NCI-H526 treated with DMSO at 0.1 percent for 48 hours (cell line): Measurements from ENCODE around the gene TEF.

Experiments used
- DNase-seq: peaks from one replicate; lab custom pipeline; 2025; lab: John Stamatoyannopoulos, UW

Gene TEF

DNA sequence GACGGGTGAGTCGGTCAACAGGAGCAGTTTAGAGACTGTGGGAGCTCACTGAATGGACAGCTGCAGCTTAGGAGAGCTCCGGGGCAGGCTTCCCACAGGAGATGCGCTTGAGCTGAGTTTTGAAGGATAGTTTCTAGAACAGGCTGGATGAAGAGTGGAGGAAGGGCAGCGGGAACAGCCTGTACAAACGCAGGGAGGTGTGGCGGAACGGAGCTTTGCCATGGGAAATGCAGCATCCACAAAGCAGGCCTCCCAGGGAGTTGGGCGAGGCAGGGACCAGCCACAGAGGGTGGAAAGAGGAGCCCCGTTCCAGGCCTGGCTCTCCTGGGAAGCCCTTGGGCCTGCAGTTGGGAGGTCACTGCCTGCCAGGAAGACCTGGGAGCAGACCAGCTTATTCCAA lies 26.8 kb upstream of the TEF start:
- DNase-seq = no peak

DNA sequence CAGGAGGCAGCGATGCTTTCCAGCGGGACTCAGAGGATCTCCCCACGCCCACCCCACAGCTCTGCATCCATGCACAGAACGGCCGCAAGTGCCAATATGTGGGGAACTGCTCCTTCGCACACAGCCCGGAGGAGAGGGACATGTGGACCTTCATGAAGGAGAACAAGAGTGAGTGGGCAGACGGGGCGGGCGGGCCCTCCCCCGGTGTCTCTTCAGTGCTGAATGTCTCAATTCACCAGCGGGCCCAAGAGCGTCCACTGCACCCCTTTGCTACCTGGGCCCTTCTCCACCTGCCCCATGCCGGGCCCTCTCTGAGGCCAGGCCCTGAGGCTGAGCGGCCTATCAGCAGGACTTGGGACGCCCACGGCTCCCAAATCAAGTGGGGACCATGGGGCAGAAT lies 25.8 kb upstream of the TEF start:
- no peak for DNase-seq

DNA sequence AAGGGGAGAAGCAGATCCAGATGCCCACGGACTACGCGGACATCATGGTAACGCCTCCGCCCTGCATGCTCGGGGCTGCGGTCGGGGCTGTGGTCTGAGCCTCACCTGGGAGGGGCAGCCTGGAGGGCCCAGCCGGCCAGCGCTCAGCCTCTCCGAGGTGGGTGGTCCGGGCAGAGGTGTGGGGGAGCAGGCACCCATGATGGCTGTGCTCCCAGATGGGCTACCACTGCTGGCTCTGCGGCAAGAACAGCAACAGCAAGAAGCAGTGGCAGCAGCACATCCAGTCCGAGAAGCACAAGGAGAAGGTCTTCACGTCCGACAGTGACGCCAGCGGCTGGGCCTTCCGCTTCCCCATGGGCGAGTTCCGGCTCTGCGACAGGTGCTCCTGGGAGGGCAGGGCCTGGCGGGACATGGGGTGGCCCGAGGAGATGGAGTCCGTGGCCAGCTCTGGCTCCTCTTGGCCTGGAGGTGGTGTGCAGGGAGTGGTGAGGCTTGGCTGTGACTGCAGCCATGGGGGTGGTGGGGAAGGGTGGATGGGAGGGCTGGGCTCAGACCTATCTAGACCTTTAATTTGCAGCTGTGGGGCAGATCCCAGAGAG lies 25.2 kb upstream of the TEF start:
- DNase-seq = no peak

DNA sequence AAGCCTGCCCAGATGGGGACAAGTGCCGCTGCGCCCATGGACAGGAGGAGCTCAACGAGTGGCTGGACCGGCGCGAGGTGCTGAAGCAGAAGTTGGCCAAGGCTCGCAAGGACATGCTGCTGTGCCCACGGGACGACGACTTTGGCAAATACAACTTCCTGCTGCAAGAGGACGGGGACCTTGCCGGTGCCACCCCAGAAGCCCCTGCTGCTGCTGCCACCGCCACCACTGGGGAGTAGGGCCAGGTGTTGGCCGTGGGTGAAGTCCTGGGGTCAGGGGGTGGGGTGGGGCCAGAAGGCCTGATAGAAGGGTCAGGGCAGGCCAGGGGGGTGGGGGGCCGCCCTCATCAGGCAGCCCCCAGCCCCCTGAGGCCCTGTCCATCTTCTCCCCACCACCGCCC lies 24.6 kb upstream of the TEF start:
- no peak for DNase-seq

DNA sequence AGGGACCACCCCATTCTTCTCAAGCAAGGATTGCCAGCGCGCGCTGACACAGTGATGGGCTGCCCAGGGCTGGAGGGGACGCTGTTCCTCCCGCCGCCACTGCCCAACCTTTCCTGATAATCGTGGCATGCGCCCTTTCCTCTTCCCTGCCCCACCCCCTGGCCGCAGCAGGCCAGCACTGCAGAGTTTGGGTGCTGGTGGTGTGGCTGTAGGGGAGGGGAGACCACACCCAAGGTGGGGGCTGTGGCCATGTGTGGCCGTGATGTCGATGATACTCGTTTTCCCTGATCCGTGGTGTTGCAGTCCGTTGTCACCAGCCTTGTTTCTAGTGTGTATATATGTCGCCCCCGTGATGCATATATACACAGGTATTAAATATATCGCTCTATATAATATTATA lies 22.8 kb upstream of the TEF start:
- no peak for DNase-seq

DNA sequence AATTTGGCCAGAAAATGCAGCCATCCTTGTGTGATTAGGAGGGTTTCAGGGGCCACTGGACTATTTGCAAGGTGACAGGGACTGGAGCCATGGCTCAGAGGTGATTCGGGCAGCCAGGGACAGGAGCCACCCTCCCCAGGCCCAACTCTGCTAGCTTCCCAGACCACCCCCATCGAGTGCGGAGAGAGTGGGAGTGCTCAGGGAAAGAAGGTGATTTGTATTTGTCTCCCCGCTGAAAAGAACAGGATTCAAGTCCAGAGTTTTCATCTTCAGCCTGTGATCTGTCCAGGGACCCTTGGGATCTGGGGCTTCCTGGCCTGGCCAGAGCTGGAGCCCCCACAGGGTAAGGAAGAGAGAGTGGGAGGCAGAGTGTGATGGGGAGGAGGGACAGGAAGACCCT lies 22.4 kb upstream of the TEF start:
- no peak for DNase-seq

DNA sequence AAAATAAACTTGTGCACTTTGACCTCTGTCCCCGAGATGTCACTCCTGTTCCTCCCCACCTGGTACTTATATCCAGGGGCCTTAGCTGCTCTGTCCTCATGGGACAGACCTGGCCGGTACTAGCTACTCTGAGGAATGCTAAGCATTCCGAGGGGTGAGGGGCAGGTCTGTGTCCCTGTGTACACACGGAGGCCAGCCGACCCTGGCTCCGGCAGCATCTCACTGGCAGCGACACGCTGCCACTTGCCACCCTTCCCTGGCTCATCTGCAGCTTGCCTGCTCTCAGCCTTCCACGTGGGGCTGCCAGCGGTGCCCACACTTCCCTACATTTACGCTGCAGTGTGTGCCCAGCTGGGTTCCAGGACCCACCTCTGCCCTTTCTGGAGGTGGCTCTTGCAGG lies 21.6 kb upstream of the TEF start:
- no peak for DNase-seq

DNA sequence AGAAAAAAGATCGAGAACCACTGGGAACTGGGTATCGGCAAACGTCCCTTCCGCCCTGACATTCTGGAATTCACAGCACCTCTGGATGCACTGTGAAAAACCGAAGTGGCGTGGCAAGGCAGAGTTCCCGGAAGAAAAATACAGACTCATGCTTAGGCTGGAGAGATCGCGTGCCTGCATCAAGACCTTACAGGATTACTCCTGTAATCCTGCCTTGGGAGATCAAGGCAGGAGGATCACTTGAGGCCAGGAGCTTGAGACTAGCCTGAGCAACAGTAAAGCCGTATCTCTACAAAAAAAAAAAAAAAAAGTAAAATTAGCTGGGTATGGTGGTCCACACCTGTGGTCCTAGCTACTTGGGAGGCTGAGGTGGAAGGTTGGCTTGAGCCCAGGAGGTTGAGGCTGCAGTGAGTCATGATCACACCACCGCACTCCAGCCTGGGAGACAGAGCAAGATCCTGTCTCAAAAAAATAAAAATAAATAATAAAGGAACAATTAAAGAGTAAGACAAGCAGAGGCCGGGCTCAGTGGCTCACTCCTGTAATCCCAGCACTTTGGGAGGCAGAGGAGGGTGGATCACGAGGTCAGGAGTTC lies 19.9 kb upstream of the TEF start:
- no peak for DNase-seq

DNA sequence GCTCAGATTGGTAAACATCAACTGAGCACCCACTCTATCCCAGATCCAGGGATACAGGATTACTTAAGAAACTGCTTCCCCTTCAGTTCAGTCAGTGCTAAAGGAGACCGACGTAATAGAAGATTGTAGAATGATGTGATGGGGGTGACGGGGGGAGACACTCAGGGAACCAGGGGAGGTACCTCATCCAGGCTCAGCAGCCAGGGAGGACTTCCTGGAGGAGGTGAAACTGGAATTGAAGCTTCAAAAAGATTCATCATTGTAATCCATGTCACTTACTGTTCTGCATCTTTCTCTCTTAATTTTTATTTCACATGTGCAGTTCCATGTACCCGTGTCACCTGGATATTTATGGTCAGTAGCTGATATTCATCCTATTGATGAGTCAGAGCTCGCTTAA lies 19.1 kb upstream of the TEF start:
- DNase-seq = no peak

DNA sequence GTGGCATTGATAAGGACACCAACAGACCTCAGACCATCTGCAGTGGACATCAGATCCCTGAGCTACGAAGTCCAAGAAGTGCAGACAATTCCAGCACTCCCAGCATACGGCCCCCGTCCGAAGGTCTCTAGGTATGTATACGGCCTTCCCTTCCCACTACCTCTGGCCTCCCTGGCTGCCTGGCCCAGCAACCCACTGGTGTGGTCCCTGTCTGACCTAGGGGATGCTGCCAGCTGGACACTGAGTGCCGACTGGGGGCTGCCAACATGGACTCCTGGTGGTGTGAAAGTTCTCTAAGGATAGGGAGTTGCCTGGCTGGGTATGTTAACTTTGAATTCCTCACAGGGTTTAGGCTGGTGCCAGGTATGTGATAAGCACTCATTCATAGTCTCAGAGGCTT lies 17.5 kb upstream of the TEF start:
- DNase-seq = no peak

DNA sequence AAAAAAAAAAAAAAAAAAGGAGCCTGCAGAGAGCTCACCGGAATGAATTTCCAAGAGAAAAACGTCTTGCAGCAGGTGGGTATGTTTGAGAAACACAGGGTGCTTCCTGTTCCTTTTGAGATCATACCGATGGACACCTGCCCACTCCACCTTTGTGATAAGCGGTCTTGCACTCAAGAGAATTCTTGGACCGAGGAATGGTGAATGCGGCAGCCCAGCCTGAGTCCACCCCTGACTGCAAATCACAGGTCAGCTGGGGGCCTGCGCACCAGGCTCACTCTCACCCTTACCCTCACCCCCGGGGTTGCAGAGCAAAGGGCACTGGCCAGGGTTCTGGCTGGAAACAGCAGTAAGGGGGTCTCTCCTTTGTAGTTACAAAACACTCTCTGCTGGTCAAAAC lies 16.8 kb upstream of the TEF start:
- no peak for DNase-seq

DNA sequence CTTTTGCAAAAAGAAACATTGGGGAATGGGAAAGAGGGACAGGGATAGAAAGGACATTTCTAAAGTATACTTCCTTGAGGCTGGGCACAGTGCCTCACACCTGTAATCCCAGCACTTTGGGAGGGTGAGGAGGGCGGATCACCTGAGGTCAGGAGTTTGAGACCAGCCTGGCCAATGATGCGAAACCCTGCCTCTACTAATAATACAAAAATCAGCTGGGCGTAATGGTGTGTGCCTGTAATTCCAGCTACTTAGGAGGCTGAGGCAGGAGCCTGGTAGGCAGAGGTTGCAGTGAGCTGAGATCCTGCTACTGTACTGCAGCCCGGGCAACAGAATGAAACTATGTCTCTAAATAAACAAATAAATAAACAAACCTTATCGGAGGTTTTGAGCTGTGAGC lies 16.3 kb upstream of the TEF start:
- DNase-seq = no peak

DNA sequence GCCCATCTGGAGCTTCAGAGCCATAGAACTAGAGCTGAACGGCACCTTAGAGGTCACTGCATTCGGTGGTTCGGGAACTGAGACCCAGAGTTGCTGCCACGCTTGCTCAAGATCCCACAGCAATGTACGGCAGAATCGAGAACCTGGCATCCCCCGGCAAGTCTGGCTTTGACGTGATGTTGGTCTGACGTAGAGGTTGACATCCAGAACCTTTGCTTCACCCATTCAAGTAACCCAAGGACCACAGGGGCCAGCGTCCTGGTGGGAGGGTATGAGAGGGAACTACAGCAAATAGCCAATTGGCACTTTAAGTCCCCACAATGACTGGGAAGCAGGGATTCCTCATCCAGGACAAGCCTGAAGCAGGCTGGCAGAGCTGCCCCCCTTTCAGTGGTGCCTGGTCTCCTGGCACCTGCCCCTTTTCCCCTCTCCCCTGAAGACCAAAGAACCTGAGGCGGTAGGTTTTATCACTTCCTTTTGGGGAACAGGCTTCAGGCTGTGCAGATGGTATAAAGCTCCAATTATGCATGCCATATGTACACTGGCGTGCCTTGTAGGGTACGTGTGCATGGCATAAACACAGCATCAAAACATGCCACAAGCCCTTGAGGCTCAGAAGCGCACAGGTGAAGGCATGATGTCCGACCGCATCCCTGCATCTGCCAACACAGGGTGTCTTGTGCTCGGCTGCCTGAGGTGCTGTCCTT lies 15.3 kb upstream of the TEF start:
- no peak for DNase-seq

DNA sequence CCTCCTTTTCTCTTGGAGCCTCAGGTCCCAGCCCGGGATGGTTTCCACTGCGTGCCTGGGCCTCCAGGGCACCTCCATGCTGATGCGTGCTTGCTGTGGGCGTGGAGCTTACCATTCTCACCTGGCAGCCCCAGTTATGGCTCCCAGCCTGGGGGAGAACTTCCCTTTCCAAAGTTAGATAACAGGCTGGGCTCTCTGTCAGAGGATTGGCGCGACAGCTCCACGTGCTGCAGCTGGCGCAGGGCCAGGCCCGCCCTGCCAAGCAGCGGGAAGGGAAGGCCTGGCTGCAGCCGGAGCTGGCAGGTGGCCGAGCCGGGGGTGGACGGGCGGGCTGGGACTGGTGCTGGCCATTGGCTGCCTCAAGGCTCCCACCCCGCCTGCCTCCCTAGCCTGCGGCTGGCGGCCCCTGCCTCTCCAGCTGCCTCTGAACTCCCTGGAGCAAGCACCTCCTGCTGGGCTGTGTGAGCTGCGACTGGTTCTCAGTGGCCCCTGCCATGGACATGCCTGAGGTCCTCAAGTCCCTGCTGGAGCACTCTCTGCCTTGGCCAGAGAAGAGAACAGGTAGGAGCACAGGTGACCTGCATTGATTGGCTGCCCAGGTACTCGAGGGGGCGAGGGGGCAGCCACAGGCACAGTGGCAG lies 14.6 kb upstream of the TEF start:
- DNase-seq = peak; percentile 31

DNA sequence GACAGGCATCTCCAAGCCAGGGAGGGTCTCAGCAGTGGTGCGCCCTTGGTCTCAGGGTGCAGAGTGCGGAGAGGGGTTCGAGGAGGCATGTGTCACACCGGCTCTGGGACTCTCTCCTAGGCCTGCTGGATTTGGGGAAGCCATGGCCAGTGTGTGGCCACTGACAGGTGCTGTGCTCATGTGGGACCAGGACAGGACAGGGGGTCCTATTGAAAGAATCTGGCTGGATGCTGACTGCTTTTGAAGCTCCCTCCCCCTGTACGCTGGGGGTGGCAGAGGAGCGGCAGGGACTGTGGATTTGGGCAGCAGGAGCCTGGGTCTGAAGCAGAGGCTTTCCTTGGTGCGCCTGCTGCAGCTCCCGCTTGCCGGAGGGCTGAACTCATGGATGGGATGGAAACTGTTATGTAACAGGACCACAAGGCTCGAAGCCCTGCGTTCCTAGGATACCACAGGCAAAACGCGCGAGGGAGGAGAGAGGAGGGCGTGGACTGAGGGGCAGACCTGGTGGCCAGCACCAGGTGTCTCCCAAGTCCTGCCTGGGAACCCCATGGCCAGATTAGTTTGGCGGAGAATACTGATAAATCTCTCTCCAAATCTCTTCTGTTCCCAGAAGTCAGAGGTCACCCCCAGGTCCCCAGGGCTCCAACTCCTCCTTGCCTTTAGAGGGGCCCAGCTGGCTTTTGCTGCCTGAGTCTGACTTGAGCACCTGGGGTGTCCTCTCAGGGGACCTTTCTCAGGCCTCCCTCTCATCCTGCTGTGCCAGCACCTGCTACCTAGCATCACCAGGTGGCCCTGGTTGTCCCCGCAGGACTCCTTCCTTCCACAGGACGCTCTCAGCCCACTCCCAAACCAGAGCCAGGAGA lies 13.8 kb upstream of the TEF start:
- DNase-seq = no peak

DNA sequence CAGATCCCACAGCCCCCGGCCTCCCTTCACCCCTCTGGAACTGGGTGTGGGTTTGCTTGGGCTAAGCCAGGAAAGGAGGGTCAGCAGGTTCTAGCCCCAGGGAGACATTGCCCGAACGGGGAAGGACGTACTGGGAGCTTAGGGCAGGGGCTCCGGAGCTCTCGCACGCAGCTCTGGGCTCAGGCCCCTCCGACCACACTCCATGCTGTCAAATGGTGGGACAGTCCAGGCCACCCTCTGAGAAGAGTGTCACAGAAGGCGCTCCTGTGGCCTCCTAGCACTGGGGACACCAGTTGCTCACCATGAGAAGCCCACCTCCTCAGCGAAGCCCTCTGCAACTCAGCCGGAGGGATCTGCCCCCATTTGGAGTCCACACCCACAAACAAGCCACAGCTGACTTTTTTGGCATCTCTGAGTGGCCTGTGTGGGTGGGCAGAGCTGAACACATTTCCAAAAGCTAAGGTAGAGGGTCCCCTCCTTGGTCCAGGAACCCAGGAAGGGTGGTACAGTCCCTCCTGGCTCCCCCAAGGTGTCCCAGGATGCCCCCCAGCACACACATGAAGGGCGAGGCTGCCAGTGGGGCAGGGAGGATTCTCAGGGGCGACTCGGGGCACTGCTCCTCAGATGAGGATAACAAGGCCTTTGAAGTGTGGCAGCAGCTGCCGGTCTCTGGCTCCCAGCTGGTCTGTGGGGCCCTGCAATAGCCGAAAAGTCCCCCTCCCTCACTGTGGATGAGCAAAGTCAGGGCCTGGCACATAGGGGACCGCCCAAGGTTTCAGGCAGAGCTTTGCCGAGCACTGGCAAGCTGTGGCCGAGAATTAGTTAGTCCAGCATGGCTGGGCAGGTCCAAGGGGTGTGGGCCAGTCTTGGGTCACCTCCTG lies 13.0 kb upstream of the TEF start:
- no peak for DNase-seq

DNA sequence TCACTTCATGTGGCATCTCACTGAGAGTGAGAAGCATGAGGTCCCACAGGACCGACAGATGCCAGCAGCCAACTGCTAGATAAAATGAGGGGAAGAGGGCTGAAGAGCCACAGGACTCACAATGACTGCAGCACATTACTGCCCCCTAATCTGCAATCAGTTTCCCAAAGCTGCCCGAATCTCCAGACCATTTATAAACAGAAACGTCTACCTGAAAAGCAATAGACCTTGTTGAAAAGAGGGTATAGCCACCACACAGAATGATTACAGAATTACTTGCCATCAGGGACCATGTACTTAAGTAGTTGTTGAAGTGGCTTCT lies 12.4 kb upstream of the TEF start:
- no peak for DNase-seq

DNA sequence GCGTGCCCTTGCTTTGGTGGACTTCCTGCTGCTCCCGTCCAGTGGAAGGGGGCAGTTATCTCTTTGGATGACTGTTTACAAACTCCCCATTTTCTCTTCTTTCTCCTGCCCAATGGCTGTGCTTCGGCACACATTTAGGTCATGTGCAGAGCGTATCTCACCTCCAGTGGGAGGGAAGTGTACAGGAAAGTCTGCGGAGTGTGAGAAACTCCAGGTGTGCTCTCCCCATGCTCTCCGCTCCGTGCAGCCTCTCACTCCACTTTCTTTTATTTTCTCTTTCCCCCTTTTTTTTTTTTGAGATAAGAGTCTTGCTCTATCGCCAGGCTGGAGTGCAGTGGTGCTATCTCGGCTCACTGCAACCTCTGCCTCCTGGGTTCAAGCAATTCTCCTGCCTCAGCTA lies 11.9 kb upstream of the TEF start:
- DNase-seq = no peak

DNA sequence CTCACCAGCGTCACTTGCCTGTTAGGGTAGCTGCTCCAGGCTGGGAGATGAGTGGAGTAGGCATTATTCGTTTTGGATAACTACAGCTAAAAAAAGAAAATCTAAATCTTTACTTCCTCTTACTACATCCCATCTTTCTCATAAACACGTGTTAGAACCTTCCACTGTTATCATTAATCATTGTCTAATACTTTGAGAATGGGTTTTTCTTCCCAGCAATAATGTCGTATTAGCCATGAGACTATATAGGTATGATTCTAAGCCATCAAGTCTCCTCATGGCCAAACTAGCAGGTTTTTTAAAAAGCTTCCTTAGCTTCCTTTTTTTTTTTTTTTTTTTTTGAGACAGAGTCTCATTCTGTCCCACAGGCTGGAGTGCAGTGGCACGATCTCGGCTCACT lies 3.9 kb upstream of the TEF start:
- no peak for DNase-seq

DNA sequence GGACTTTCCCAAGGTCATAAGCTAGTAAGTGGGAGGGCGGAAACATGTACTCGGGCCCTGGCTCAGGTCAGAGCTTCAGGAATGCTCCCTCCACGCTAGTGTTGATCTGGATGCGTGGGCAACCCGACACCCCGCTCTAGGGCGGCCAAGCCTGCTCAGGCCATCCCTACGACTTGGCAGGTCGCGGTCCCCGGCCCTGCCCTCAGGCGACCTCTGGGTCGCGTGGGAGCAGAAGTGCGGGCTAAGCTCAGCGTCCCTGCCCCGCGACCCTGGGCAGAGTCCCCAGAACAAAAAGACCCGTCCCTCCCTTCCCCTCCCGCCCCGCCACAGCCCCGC lies 781 bp upstream of the TEF start:
- peak; percentile 66 for DNase-seq

DNA sequence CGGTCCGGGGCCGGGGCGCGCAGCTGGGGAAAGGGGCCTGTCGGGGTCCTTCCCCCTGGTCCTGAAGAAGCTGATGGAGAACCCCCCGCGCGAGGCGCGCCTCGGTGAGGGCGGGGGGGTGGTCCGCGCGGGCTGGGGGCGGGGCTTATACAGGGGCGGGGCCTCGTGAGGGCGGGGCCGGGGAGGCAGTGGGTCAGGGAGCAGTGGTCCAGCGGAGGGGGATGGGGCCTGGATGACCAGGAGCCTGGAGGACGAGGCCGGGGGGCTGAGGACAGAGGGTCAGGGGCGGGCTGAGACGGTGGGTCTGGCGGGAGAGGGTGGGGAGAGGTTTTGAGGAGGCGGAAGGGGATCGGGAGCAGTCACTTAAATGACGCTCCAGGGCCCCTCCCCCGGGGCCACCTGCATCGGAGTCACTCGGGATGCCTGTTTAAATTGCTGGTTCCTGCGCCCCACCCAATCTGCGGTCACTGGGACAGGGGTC lies 396 bp downstream of the TEF start:
- DNase-seq = no peak

DNA sequence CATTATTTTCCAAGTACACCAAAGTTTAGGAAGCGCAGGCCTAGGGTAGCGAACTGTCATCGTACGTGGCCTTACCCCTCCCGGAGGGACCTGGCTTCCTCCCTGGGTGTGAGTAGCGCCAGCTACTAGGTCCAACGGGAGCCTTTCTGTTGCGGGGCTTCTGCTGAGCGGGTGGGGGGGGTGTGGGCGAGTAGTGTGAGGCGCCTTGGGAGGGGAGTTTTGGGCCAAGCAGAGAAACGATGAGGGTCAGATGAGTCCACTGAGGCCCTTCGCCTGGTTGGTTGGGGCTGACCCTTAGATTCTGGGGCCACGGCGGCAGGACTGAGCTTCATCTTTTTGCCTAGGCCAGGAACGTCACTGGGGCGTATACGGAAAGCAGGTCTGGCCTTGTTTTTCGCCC lies 868 bp downstream of the TEF start:
- no peak for DNase-seq
